ENCODE results near the gene RNF223.

The RNF223 gene

DNA sequence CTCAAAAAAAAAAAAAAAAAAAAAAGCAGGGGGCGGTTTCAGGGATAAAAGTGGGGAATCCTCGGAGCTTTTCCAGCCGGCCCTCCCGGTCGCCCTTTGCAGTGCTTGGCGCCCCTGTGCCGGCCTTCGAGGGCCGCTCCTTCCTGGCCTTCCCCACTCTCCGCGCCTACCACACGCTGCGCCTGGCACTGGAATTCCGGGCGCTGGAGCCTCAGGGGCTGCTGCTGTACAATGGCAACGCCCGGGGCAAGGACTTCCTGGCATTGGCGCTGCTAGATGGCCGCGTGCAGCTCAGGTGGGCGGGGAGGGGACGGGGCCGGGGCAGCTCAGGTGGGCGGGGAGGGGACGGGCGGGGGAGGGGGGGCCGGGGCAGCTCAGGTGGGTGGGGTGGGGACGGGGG lies 25.3 kb downstream of the RNF223 start:
- DNase-seq (ENCODE audit: insufficient read length, low spot score) (no peak), FAIRE-seq (no peak)

DNA sequence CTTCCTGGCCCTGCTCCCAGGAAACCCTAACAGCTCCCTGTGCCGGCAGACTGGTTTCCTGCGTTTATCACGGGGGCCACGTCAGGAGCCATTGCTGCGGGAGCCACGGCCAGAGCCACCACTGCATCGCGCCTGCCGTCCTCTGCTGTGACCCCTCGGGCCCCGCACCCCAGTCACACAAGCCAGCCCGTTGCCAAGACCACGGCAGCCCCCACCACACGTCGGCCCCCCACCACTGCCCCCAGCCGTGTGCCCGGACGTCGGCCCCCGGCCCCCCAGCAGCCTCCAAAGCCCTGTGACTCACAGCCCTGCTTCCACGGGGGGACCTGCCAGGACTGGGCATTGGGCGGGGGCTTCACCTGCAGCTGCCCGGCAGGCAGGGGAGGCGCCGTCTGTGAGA lies 26.1 kb downstream of the RNF223 start:
- FAIRE-seq = no peak
- DNase-seq (ENCODE audit: insufficient read length, low spot score) = no peak

DNA sequence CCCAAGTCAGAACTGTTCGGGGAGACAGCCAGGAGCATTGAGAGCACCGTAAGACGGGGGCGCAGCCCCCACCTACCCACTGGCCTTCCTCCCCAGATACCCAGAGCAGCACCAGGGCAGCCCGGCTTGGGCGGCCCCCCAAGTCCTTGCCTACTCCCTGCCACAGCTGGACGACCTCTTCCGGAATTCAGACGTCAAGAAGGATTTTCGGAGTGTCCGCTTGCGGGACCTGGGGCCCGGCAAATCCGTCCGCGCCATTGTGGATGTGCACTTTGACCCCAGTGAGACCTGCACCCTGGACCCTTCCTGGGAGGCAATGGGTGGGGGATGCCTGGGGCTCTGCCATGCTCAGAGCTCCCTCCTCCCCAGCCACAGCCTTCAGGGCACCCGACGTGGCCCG lies 26.7 kb downstream of the RNF223 start:
- no peak for FAIRE-seq

DNA sequence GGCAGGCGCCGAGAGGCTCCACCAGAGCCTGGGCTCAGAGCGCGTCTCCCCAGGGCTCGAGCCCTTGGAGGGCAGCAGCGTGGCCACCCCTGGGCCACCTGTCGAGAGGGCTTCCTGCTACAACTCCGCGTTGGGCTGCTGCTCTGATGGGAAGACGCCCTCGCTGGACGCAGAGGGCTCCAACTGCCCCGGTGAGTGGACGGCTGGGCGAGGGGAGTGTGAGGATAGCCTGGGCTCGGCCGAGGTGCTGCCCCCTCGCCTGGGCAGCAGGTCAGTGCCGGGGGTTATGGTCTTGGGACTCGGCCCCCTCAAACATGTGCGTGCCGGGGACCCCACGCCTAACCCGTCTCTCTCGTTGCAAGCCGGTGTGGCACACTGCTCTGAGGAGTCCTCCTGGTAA lies 27.3 kb downstream of the RNF223 start:
- no peak for DNase-seq (ENCODE audit: insufficient read length, low spot score)
- no peak for FAIRE-seq

More for the DNA sequence above, 26.7 kb downstream of the RNF223 start:
- DNase-seq (ENCODE audit: insufficient read length, low spot score) = no peak

DNA sequence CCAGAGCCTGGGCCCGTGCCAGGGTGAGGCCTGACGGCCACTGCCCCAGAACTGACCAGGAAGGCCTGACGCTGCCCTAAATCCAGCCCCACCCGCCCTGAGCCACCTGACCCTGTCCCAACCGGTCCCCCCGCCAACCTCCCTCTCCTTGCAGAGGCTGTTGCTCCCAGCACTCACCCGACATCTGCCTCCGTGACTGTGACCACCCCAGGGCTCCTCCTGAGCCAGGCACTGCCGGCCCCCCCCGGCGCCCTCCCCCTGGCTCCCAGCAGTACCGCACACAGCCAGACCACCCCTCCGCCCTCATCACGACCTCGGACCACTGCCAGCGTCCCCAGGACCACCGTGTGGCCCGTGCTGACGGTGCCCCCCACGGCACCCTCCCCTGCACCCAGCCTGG lies 27.9 kb downstream of the RNF223 start:
- no peak for DNase-seq (ENCODE audit: insufficient read length, low spot score)
- no peak for FAIRE-seq

DNA sequence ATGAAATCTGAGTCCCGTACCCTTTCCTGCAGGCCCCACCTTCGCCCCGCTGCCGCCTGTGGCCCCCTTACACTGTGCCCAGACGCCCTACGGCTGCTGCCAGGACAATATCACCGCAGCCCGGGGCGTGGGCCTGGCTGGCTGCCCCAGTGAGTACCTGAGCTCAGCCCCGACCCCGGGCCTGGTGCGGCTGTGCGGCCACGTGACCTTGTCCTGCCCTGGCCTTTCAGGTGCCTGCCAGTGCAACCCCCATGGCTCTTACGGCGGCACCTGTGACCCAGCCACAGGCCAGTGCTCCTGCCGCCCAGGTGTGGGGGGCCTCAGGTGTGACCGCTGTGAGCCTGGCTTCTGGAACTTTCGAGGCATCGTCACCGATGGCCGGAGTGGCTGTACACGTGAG lies 29.0 kb downstream of the RNF223 start:
- DNase-seq (ENCODE audit: insufficient read length, low spot score) (no peak), FAIRE-seq (no peak)

DNA sequence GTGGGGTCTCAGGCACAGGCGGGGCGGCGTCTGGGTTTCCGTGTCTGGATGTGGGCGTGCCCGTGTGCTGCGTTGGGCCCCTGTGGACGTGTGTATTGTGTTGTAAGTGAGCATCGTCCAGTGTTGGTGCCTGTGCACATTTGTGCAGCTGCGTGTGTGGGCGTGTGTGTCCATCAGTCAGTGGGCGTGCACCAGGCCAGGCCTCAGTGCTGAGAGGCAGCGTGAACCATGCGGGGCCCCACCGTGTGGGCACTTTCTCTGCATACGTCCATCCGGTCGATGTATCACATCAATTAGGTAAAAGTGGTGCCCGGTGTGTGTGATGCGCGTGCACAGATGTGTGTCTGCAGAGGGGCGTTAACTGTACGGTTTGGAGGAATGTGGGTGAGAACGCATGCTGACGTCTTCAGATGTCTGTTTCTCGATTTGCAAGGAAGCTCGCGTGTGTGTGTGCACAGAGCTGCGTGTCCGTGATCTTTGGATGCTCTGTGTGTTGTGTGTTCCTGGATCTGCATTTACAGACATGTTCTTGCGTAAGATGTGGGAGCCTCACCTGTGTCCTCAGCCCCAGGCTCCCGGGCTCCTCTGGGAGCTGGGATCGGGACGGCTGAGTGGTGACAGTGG lies 29.5 kb downstream of the RNF223 start:
- FAIRE-seq (no peak), DNase-seq (ENCODE audit: insufficient read length, low spot score) (no peak)

DNA sequence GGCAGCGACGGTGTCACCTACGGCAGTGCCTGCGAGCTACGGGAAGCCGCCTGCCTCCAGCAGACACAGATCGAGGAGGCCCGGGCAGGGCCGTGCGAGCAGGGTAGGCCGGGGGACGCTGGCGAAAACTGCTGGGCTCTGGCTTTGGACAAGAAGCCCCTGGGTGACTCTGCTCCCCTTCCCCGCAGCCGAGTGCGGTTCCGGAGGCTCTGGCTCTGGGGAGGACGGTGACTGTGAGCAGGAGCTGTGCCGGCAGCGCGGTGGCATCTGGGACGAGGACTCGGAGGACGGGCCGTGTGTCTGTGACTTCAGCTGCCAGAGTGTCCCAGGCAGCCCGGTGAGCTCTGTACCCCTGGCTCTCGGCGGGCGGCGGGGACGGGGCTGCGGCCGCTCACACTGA lies 30.2 kb downstream of the RNF223 start:
- no peak for FAIRE-seq
- DNase-seq (ENCODE audit: insufficient read length, low spot score) = no peak

DNA sequence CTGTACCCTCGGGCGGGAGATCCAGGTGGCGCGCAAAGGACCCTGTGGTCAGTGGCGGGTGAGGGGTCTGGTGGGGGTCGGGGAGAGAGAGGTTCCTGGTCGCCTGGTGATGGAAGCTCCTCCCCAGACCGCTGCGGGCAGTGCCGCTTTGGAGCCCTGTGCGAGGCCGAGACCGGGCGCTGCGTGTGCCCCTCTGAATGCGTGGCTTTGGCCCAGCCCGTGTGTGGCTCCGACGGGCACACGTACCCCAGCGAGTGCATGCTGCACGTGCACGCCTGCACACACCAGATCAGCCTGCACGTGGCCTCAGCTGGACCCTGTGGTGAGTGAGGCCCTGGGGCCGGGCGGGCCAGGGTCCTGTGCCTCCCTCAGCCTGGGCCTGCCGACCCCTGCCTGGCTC lies 30.7 kb downstream of the RNF223 start:
- DNase-seq (ENCODE audit: insufficient read length, low spot score) (no peak), FAIRE-seq (no peak)

DNA sequence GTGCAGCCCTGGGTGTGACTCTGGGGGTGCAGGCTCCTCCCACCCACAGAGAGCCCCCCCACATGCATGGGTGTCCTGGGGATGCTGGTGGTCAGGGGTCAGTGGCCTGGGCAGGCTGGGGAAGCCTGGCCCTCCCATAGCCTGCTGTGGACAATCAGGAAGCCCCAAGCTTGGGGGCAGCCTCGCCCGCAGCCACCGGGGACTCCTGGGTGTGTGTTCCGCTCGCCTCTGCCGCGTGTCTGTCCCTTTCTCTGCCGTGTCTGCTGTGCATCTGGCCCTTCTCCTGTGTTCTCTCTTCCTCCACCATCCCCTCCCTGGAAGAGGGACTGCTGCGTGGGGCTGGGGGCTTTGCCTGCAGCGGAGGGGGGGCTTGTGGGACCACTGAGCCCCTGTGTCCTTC lies 31.3 kb downstream of the RNF223 start:
- no peak for FAIRE-seq

DNA sequence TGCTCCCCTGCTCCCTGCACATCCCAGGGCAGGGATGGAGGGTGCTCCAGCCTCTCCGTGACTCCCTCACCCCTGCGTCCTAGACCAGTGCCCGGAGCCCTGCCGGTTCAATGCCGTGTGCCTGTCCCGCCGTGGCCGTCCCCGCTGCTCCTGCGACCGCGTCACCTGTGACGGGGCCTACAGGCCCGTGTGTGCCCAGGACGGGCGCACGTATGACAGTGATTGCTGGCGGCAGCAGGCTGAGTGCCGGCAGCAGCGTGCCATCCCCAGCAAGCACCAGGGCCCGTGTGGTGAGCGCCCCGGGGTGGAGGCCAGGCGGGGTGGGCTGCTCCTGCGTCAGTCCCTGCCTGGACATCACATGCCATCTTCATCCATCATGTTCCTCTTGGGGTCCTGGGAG lies 32.2 kb downstream of the RNF223 start:
- DNase-seq (ENCODE audit: insufficient read length, low spot score) = no peak
- FAIRE-seq = no peak

More for the DNA sequence above, 31.3 kb downstream of the RNF223 start:
- DNase-seq (ENCODE audit: insufficient read length, low spot score) = no peak

DNA sequence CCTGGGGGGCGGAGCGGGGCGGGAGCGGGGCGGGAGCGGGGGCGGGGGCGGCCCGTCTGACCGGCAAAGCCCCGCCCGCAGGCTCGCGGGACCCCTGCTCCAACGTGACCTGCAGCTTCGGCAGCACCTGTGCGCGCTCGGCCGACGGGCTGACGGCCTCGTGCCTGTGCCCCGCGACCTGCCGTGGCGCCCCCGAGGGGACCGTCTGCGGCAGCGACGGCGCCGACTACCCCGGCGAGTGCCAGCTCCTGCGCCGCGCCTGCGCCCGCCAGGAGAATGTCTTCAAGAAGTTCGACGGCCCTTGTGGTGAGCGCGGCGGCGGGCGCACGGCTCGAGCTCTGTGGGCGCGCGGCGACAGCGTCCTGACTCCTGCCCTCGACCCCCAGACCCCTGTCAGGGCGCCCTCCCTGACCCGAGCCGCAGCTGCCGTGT lies 33.0 kb downstream of the RNF223 start:
- DNase-seq (ENCODE audit: insufficient read length, low spot score) (no peak), FAIRE-seq (no peak)

DNA sequence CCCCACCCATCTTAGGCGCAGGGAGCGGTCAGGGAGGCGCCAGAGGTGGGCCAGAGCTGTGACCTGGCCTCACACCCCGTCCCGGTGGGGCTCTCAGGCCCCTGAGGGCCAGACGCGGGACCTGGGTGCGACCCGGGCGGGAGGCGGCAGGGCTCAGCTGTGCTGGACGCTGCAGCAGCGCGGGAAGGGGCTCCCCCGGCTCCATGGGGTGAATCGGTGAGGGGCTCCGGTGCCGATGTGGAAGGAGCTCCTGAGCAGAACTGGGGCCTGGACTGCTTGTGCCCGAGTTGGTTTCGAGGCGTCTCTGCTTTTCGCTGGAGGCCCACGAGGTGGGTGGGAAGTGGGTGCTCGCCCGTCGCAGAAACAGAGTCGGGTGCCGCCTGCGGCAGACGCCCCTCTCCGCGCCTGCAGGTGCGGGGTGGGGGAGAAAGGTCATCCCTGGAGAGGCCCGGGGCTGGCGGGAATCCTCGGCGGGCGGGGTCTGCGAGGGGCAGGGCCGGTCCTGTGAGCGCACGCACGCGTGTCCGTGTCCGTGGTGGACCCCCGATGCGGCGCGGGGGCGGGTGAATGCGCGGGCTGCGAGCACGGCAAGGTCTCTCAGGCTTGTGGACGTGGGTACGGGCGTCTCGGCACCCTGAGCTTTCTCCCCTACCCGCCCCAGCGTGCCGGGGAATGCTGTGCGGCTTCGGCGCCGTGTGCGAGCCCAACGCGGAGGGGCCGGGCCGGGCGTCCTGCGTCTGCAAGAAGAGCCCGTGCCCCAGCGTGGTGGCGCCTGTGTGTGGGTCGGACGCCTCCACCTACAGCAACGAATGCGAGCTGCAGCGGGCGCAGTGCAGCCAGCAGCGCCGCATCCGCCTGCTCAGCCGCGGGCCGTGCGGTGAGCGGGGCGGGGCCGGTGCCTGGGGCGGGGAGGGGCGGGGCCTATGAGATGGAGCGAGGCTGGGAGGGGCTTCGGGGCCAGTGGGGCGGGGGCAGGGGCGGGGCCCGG lies 33.8 kb downstream of the RNF223 start:
- no peak for DNase-seq (ENCODE audit: insufficient read length, low spot score)
- no peak for FAIRE-seq

DNA sequence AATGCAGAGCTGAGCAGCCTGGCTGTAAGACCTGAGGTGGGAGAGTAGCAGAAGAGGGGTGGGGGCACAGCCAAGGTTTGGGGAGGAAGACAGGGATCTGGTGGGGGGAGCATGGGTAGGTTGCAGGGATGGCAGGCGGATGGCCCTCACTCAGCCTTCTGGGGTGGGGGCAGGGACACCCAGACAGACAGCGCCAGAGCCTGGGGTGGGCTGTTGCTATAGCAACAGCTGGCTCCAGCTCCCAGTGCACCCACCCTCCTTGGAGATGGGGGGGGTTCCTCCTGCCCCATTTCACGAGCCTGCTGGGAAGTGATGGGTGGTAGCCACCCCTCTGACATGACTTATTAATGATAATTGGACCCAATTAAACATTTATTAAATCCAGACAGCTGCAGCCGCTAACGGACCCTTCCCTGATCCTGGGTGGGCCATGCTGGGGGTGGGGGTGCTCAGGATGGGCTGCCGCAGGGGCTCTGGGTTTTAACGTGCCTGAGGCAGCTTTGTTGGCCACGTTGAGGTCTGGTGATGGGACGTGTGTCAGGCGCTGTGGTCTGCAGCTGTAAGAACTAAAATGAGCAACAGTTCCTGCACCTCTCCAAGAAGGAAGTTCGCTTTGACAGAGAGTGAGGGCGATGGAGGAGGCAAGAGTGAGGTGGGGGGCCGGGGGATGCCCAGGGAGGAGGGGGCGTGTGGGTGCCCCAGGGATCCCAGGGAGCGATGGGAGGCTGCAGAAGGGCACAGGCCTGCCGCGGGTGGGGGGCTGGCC lies 34.8 kb downstream of the RNF223 start:
- DNase-seq (ENCODE audit: insufficient read length, low spot score) = no peak
- FAIRE-seq = no peak

DNA sequence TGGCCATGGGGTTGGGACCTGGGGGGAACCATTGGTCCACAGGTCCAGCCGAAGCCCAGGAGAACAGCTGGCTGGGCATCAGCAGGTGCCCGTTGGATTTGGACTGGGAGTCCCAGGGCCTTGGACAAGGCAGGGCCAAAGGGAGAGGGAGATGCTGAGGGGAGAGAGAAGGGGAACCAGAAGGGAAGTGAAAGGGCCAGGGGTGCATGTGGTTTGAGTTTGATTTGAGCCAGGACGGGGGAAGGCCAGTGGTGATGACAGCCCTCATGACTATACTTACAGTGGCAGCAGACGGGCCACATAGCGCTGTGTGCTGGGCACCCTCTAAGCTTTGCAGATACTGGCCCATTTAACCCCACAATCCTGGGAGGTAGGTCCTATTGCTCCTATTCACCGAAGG lies 35.4 kb downstream of the RNF223 start:
- DNase-seq (ENCODE audit: insufficient read length, low spot score) = no peak
- FAIRE-seq = no peak

DNA sequence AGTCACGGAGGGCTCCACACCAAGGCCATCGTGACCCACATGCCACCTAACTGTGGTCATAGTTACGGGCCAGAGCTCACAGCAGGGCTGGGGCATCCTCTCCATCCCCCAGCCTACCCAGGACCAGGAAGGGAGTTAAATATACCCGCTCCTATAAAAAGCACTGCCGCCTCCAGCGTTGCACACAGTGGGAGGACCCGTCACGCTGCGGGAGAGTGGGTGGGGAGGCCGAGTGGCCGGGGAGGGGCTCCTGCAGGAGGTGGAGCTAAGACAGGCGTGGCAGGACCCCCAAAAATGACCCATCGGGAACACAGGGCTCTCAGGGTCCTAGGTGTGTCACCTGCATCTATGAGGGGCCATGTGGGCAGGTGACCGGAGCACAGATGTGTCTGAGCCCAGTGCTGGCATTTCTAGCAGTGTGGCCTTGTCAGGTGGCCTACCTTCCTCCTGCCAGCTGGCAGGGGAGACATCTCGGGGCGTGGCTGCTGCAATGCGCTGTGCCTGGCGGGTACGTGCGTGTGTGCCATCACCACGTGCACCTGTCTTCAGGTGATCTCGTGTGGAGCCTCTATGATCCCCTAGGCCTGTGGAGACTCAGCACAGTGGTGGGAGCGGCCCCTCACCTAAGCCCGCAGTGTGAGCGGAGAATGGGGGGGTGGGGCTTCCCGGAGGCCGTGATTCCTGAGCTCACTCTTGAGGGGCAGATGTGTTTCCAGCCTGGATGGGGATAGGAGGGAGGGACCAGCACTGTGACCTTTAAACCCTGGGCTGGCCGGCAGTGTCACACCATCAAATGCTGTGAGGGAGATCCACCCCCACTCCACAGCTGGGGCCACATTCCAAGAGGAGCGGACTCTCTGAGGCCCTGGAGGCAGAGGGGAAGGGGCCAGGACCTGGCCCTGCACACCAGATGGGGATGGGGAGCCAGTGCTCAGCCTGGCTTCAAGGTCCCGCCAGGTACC lies 36.5 kb downstream of the RNF223 start:
- no peak for DNase-seq (ENCODE audit: insufficient read length, low spot score)
- no peak for FAIRE-seq

DNA sequence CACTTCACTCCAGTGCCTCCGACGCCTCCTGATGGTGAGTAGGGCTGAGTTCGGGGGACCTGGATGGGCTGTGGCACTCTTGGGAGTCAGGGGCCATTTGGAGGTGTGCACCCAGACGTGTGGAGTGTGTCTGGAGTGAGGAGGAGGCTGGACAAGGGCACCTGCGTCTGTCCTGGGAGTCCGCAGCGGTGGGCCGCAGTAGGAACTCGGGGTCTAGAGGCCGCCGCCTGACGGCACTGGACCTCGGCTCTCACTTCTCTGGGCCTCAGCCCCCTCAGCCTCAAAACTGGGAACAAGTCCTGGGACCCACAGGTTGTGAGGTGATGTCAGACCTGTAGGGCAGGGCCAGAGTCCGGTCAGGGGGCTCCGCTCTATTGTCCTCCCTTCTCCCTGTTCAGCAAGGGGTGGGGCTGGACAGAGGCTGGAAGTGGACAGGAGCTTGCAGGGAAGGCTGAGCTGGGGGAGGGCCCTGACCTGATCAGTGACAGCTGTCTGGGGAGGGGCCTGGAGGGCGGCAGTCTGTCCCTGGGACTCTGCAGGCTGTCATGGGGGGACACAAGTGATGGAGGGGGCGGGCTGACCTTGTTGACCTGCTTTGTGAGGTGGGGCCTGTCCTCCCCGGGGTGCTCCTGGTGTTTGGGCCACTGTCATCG lies 38.7 kb downstream of the RNF223 start:
- DNase-seq (ENCODE audit: insufficient read length, low spot score) (no peak), FAIRE-seq (no peak)

DNA sequence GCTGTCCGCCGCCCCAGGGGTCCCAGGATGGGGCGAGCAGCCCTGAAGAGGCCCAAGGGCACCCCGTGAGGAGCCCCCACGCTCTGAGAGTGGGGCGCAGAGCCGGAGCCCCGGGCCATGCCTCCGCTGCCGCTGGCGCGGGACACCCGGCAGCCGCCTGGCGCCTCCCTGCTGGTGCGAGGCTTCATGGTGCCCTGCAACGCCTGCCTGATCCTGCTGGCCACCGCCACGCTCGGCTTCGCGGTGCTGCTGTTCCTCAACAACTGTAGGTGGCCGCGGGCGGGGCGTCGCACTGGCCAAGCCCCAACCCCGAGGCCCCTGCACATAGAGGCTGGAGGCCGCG lies 39.7 kb downstream of the RNF223 start:
- DNase-seq (ENCODE audit: insufficient read length, low spot score) (no peak), FAIRE-seq (no peak)

DNA sequence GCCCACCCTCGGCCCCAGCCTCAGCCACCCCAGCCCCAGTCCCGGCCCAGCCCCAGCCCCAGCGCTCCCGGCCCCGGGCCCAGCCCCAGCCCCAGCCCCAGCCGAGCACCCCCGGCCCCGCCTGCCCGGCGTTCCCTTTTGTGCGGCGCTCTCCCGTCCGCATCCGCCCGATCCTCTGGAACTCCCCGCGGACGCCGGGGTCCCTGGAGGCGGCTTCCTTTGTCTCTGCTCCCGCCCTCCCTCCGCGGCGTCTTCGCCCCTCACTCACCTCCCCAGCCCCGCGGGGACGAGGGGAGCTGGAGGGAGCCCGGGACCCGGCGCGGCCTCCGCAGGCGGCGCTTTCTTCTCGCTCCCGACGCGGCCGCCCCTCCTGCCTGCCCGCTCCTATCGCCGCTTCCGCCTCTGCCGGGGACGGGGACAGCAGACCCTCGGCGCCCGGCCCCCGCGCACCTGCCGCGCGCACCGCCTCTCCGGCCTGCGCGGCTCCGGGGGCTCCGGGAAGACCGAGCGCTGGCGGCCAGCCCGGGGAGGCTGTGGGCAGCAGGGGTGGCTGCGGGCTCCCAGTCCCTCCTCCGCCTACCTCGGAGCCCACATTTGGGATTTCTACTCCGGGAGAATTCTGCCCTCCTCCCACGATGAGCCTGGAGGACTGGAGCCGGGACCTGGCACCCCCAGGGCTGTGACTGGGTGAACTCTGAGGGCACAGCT lies 40.2 kb downstream of the RNF223 start:
- FAIRE-seq (no peak), DNase-seq (ENCODE audit: insufficient read length, low spot score) (no peak)
